ENCODE results near the gene ATG5.

ATG5 gene

GRCh38 chr6:106325336-106326178 is at the start of gene ATG5:
Gene ATG5, minus strand, starts transcription at chr6:106325760. Its CDS starts 9,552 bp downstream, at chr6:106316208.
- peak; percentile 99 for DNase-seq

GRCh38 chr6:106373502-106374239 is 48.1 kb upstream of the ATG5 start:
- no peak for DNase-seq

- DNase-seq, result no peak
Measured at GRCh38 chr6:106372838-106373501, 47.4 kb upstream of the ATG5 start.

GRCh38 chr6:106370639-106371038 is 45.1 kb upstream of the ATG5 start:
- DNase-seq, result no peak

GRCh38 chr6:106369739-106370138 is 44.2 kb upstream of the ATG5 start:
- DNase-seq, result no peak

GRCh38 chr6:106363401-106364138 is 38.0 kb upstream of the ATG5 start:
- no peak for DNase-seq

GRCh38 chr6:106360989-106361430 is 35.5 kb upstream of the ATG5 start:
- no peak for DNase-seq

- no peak for DNase-seq
Measured at GRCh38 chr6:106360410-106360988, 34.9 kb upstream of the ATG5 start, which contains the start of gene CRYBG1. Gene CRYBG1, plus strand, starts transcription at chr6:106360717. Its CDS starts 192 bp downstream, at chr6:106360909.

- no peak for DNase-seq
Measured at GRCh38 chr6:106359959-106360409, 34.4 kb upstream of the ATG5 start.

GRCh38 chr6:106356378-106356777 is 30.8 kb upstream of the ATG5 start:
- DNase-seq, result no peak

GRCh38 chr6:106347219-106347618 is 21.7 kb upstream of the ATG5 start:
- no peak for DNase-seq

- peak; percentile 53 for DNase-seq
Measured at GRCh38 chr6:106339334-106340029, 13.9 kb upstream of the ATG5 start.

- peak; percentile 29 for DNase-seq
Measured at GRCh38 chr6:106334646-106335448, 9.3 kb upstream of the ATG5 start.

- DNase-seq, result no peak
Measured at GRCh38 chr6:106324726-106325335, 729 bp downstream of the ATG5 start.

GRCh38 chr6:106321940-106322339 is 3.6 kb downstream of the ATG5 start:
- no peak for DNase-seq

GRCh38 chr6:106318851-106319250 is 6.7 kb downstream of the ATG5 start:
- DNase-seq, result no peak

GRCh38 chr6:106318061-106318460 is 7.5 kb downstream of the ATG5 start:
- no peak for DNase-seq

GRCh38 chr6:106316375-106316766 is 9.2 kb downstream of the ATG5 start:
- no peak for DNase-seq

GRCh38 chr6:106315765-106316374 is 9.7 kb downstream of the ATG5 start:
- DNase-seq, result no peak

Data from NK-92 treated with Interleukin-12 subunit alpha and Interleukin-12 subunit beta, amount 100 ng/mL, for 24 hours (cell line).